Urinary bladder (tissue), 4 donors: ENCODE results near the gene CHMP4B. TPM values are rescaled to one million over a fixed set of nuclear protein-coding genes. Genes with fewer than 3 reads are reported as not detected.

Experiments used
- DNase-seq: peaks from one replicate; pipeline ENCODE4 v3.0.0-alpha.2; 2015; ENCODE audit errors: extremely low spot score
- H3K27ac ChIP-seq: one replicate; pipeline ENCODE4 v1.5.1; 2013; ENCODE audit warnings: low read depth, mild to moderate bottlenecking, moderate library complexity
- H3K36me3 ChIP-seq: one replicate; pipeline ENCODE4 v1.6.1; 2013; ENCODE audit warnings: mild to moderate bottlenecking, moderate library complexity; ENCODE audit not compliant: insufficient read depth
- H3K4me1 ChIP-seq: one replicate; pipeline ENCODE4 v1.6.1; 2013; ENCODE audit warnings: mild to moderate bottlenecking, moderate library complexity; ENCODE audit not compliant: insufficient read depth
- H3K4me3 ChIP-seq: one replicate; pipeline ENCODE4 v1.5.1; 2013; ENCODE audit warnings: low read depth, low read length
- WGBS: extraction: QIAGEN DNeasy Blood & Tissue Kit; methylation state at CpG from one replicate; pipeline ENCODE4 v1.1.7; 2013; 5-methylcytosine and 5-hydroxymethylcytosine counted together
- polyA plus RNA-seq: library from polyadenylated mRNA; stranded (reverse); fragments of 200-250 nt; gene quantifications from one replicate; pipeline ENCODE4 v1.2.3, GENCODE V29; 2013
- total RNA-seq: library from RNA; depleted of rRNA; stranded (reverse); fragments of >200 nt; gene quantifications from one replicate; pipeline ENCODE4 v1.2.3, GENCODE V29; 2014
- donor health status: healthy with polysubstance abuse.
- donor health status: healthy.

Gene CHMP4B
- total and polyA plus RNA-seq, 2 donors, result 33.5 to 193 TPM

GRCh38 chr20:33861458-33861857 is 50.3 kb downstream of the CHMP4B start:
- no peaks in the 10 kb centered on the region for H3K36me3 ChIP-seq
- H3K27ac ChIP-seq, result no peak overlapping the region
- WGBS, result 90% methylated on average over 9 of the region's 9 CpGs
- no peak for DNase-seq
- H3K4me1 ChIP-seq, result no peaks in the 10 kb centered on the region
- H3K4me3 ChIP-seq, result no peak overlapping the region

GRCh38 chr20:33862709-33863403 is 51.7 kb downstream of the CHMP4B start:
- H3K4me3 ChIP-seq, result no peak overlapping the region
- 18% methylated on average over 32 of the region's 32 CpGs for WGBS

GRCh38 chr20:33863440-33864323 is 52.5 kb downstream of the CHMP4B start:
- no peak for DNase-seq
- H3K27ac ChIP-seq, result no peak overlapping the region
- WGBS, result 90% methylated on average over 7 of the region's 7 CpGs
- no peaks in the 10 kb centered on the region for H3K4me1 ChIP-seq
- H3K4me3 ChIP-seq, result no peak overlapping the region
- H3K36me3 ChIP-seq, result no peaks in the 10 kb centered on the region

More at GRCh38 chr20:33862709-33863403, 51.7 kb downstream of the CHMP4B start:
- no peak for DNase-seq
- H3K36me3 ChIP-seq, result no peaks in the 10 kb centered on the region
- H3K27ac ChIP-seq, result no peak overlapping the region
- H3K4me1 ChIP-seq, result no peaks in the 10 kb centered on the region

GRCh38 chr20:33864324-33864963 is 53.3 kb downstream of the CHMP4B start:
- WGBS, result 88% methylated on average over 15 of the region's 15 CpGs
- DNase-seq, result no peak
- Histone ChIP-seq H3K27ac (no peak overlapping the region), H3K4me3 (no peak overlapping the region), H3K36me3 (no peaks in the 10 kb centered on the region), H3K4me1 (no peaks in the 10 kb centered on the region)

- no peak for DNase-seq
- H3K4me3 ChIP-seq, result no peak overlapping the region
- WGBS, result 91% methylated on average over 13 of the region's 13 CpGs
- H3K4me1 ChIP-seq, result no peaks in the 10 kb centered on the region
- no peak overlapping the region for H3K27ac ChIP-seq
- H3K36me3 ChIP-seq, result no peaks in the 10 kb centered on the region
Measured at GRCh38 chr20:33865761-33866370, 54.7 kb downstream of the CHMP4B start.

- WGBS, result 90% methylated on average over 11 of the region's 11 CpGs
Measured at GRCh38 chr20:33866398-33867100, 55.4 kb downstream of the CHMP4B start.

GRCh38 chr20:33868042-33868441 is 56.9 kb downstream of the CHMP4B start:
- Histone ChIP-seq H3K36me3 (no peaks in the 10 kb centered on the region), H3K4me3 (no peak overlapping the region), H3K27ac (no peak overlapping the region), H3K4me1 (no peaks in the 10 kb centered on the region)
- whole genome bisulfite sequencing, result 88% methylated on average over 7 of the region's 7 CpGs
- no peak for DNase-seq

More at GRCh38 chr20:33866398-33867100, 55.4 kb downstream of the CHMP4B start:
- Histone ChIP-seq H3K36me3 (no peaks in the 10 kb centered on the region), H3K4me1 (no peaks in the 10 kb centered on the region), H3K27ac (no peak overlapping the region), H3K4me3 (no peak overlapping the region)
- no peak for DNase-seq

GRCh38 chr20:33868595-33868994 is 57.4 kb downstream of the CHMP4B start:
- WGBS, result 79% methylated on average over 6 of the region's 6 CpGs
- H3K4me3 ChIP-seq, result no peak overlapping the region
- DNase-seq, result no peak
- no peaks in the 10 kb centered on the region for H3K4me1 ChIP-seq
- H3K27ac ChIP-seq, result no peak overlapping the region
- H3K36me3 ChIP-seq, result no peaks in the 10 kb centered on the region

GRCh38 chr20:33869283-33869682 is 58.1 kb downstream of the CHMP4B start:
- WGBS, result 90% methylated on average over 5 of the region's 5 CpGs
- H3K27ac ChIP-seq, result no peak overlapping the region
- no peak for DNase-seq
- no peaks in the 10 kb centered on the region for H3K4me1 ChIP-seq
- H3K4me3 ChIP-seq, result no peak overlapping the region
- H3K36me3 ChIP-seq, result no peaks in the 10 kb centered on the region

- Histone ChIP-seq H3K27ac (no peak overlapping the region), H3K4me1 (no peaks in the 10 kb centered on the region), H3K4me3 (no peak overlapping the region), H3K36me3 (no peaks in the 10 kb centered on the region)
- no peak for DNase-seq
- WGBS, result 20% methylated on average over 12 of the region's 12 CpGs
Measured at GRCh38 chr20:33871362-33871761, 60.2 kb downstream of the CHMP4B start.

GRCh38 chr20:33874129-33874528 is 63.0 kb downstream of the CHMP4B start:
- no peak overlapping the region for H3K27ac ChIP-seq
- DNase-seq, result no peak
- no peak overlapping the region for H3K4me3 ChIP-seq
- no peaks in the 10 kb centered on the region for H3K36me3 ChIP-seq
- H3K4me1 ChIP-seq, result no peaks in the 10 kb centered on the region
- 81% methylated on average over 7 of the region's 7 CpGs for WGBS

- no peak for DNase-seq
- no peaks in the 10 kb centered on the region for H3K36me3 ChIP-seq
- H3K4me1 ChIP-seq, result no peaks in the 10 kb centered on the region
- WGBS, result 86% methylated on average over 7 of the region's 7 CpGs
- no peak overlapping the region for H3K4me3 ChIP-seq
- H3K27ac ChIP-seq, result no peak overlapping the region
Measured at GRCh38 chr20:33875055-33875454, 63.9 kb downstream of the CHMP4B start.

- 89% methylated on average over 6 of the region's 6 CpGs for whole genome bisulfite sequencing
- Histone ChIP-seq H3K36me3 (no peaks in the 10 kb centered on the region), H3K4me3 (no peak overlapping the region), H3K4me1 (no peaks in the 10 kb centered on the region), H3K27ac (no peak overlapping the region)
- DNase-seq, result no peak
Measured at GRCh38 chr20:33875534-33876026, 64.4 kb downstream of the CHMP4B start.
